Fibroblast of peridontal ligament (primary cell): ENCODE data around the gene VILL.

Source experiments
- DNase-seq: peaks from one replicate; pipeline ENCODE4 v3.0.0-alpha.2; 2010; ENCODE audit errors: extremely low read depth

The VILL gene

GRCh38 chr3:37990527-37990926 lies at the start of gene VILL:
VILL (plus strand) TSS chr3:37990786; CDS start chr3:37993673, 2,887 bp downstream.
- no peak for DNase-seq

DNA sequence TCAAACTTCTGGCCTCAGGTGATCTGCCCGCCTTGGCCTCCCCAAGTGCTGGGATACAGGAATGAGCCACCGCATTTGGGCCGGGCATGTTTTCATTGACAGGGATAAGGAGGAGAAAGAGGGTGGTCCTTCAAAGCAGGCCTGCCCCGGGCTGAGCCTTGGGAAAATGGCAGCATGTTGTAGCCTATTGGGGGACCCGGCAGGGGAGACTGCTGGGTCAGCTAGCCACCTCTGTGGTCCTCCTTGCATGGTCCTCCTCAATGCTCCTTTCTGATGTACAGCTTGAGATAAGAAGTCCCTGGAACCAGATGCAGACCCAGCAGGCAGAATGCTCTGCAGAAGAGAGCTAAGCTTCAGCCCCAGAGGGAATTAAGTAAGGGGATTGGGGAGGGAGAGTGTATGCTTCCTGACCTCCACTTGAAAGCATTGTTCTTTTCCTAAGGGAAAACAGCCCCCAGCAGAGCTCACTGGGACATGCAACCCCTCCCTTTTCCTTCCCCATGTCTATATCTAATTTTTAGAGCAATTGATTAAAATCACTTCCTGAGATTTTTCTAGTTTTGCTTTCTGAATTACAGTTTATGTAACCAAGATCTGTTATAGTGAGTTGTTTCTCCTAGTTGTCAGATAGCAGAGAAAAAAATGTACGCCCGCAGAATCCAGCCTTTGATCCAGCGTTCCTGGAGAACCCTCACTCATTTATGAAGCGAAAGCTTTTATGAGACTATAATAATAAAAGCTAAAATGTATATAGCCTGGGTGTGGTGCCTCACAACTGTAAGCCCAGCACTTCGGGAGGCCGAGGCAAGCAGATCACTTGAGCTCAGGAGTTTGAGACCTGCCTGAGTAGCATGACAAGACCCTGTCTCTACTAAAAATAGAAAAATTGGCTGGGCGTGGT lies 48.7 kb upstream of the VILL start:
- no peak for DNase-seq

- no peak for DNase-seq
Measured at GRCh38 chr3:37942646-37943045, 47.9 kb upstream of the VILL start.

DNA sequence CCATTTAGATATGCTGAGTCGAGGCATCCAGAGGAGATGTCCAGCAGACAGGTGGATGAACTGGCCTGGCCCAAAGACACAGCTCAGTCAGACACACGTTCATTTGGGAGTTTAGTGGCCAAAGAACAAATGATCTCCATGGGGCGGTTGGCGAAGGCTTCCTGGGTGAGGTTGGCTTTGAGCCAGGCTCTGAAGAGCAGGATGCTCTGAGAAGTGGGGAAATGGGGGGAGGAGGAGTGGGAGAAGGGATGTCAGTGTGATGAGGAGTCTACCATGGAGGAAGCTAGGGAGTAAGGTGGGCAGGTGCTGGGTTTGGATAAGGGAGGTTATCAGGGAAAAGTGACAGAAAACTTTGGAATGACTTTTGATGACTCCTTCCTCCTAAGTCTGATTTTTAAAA lies 47.5 kb upstream of the VILL start:
- no peak for DNase-seq

DNA sequence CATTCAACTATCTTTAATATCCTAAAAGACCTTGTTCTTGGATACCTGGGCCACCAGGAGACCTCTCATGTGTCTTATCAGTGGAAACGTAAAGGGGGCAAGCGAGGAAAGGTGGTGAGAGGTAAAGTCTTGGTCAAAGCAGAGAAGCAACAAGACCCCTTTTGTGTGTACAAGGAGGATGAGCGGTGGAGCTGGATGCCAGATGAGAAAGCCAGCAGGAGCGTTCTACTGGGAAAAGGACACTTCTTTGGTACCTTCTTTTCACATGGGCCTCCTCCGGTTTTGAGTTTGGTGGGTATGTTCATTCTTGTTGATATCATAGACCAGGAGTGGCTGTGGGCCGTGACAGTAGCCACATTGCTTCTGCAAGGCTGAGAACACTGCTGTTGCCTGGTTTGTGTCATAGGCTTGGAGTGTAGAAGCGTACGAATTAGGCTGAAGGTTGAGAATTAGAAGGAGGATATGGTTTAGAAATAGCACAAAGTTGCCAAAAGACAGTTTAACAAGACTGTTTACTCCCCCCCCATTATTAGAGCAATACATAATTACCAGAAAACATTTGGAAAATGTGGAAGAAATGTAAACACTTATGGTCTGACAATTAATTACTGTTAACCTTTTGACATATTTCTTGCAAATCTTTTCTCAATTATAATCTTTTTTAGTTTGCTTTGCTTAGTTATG lies 46.8 kb upstream of the VILL start:
- no peak for DNase-seq

DNA sequence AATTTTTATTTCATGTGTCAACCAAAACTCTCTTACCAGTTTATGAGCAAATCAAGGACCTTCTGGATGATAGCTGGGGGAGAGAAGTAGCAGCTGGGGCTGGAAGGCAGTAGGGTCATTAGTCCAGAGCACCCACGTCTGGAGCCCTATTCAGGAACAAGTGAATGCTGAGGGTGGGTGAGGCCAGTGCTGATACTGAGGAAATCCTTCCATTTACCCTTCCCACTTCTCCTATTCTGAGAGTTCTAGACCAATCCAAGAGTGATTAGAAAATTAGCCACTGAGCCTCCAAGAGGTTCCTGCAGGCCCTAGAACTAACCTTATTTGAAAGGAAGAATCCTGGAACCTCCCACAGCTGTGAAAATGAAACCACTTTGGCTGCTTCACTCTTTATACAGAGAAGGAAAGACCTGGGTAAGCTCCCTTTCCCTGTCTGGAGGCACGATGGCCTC lies 46.2 kb upstream of the VILL start:
- DNase-seq: no peak

- no peak for DNase-seq
Measured at GRCh38 chr3:37945156-37945806, 45.3 kb upstream of the VILL start.

- DNase-seq: peak; percentile 45
Measured at GRCh38 chr3:37945807-37946530, 44.6 kb upstream of the VILL start.

- DNase-seq: no peak
Measured at GRCh38 chr3:37946531-37946889, 44.1 kb upstream of the VILL start.

- DNase-seq: peak; percentile 54
Measured at GRCh38 chr3:37949866-37950265, 40.7 kb upstream of the VILL start.

- DNase-seq: peak; percentile 55
Measured at GRCh38 chr3:37952564-37952963, 38.0 kb upstream of the VILL start.

GRCh38 chr3:37953226-37953625 lies 37.4 kb upstream of the VILL start:
- no peak for DNase-seq

GRCh38 chr3:37953707-37954394 lies 36.7 kb upstream of the VILL start:
- peak; percentile 62 for DNase-seq

DNA sequence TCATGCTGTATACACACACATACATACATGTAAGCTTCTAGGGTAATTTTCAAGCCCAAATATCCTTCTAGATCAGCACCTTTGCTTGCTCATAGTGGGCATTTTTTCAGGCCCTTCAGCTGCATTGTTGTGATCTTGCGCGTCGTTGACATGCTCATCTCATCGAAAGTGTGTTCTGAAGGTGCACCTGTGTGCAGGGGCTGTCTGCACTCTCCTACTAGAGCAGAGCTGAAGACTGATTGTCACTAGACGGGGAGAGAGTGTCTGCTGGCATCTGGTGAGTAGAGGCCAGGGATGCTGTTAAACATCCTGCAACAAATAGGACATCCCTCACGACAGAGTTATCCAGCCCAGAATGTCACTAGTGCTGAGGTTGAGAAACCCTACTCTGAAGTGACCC lies 35.7 kb upstream of the VILL start:
- no peak for DNase-seq

- no peak for DNase-seq
Measured at GRCh38 chr3:37955918-37956707, 34.5 kb upstream of the VILL start.

GRCh38 chr3:37956723-37957538 lies 33.7 kb upstream of the VILL start:
- DNase-seq: no peak

- no peak for DNase-seq
Measured at GRCh38 chr3:37957539-37957936, 33.0 kb upstream of the VILL start.

- DNase-seq: no peak
Measured at GRCh38 chr3:37961622-37962431, 28.8 kb upstream of the VILL start.

DNA sequence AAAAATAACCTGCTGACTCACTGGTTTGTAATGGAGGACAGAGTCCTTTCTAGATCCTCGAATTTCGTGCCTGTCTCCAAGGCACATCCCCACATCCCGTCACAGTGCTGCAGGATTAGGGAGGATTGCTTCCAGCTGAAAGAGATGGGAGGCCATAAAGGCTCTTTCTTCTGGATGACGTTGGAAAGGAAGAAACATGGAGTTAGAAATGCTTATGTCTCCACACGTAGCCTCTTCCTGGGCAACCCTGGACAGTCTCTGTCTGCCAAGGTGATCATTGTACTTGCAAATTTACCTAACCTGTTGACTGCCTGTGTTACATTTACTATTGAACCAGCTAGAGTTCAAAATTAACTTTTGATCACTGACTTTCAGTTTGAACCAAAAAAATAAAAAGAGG lies 27.6 kb upstream of the VILL start:
- peak; percentile 33 for DNase-seq
